RWPE1 (cell line): ENCODE measurements around the gene TENM4.

Experiments
- CTCF ChIA-PET: fragments of 350-600 bp; sonication (Branson Sonifier 250); formaldehyde crosslinking; extraction: SDS; loops from one replicate; lab custom pipeline; 2021; lab: Yijun Ruan, JAX
- POLR2A ChIA-PET: fragments of 400-600 bp; formaldehyde crosslinking; extraction: SDS; loops from one replicate; lab custom pipeline; 2020; ENCODE audit warnings: antibody characterized with exemption; ENCODE audit not compliant: low non-redundant PET; lab: Yijun Ruan, JAX
- DNase-seq: peaks from one replicate; pipeline ENCODE4 v3.0.0; 2012; ENCODE audit warnings: low spot score
- H3K27ac ChIP-seq: fragments of 450-650 bp; 2 replicates; pipeline ENCODE4 v1.5.1; 2017
- TF ChIP-seq, protein P1 (sequence below): fragments of 450-650 bp; conservative IDR thresholded peaks from 2 replicates; pipeline ENCODE4 v1.5.1; 2017; ENCODE audit warnings: low read depth, mild to moderate bottlenecking

The TENM4 gene

DNA sequence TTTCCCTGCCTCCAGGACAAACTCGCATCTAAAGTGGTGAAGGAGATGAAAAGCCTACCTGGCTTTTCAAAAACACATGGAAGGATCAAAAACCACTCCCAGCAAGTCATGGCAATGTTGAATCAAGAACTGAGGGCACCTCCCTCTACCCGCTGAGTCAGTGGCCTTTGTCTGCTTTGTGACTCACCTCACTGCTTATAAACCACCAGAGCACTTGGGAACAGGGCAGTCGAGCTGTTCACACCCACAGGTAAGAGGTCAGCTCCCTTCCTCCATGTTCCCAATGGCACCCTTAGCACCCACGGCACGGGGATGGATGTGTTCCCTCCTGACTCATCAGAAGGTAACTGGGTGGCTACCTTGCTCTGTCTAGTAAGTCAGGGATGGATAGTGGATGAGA is 21.7 kb downstream of the TENM4 start:
- CTCF ChIA-PET = no interaction called here
- TF ChIP-seq, protein P1, sequence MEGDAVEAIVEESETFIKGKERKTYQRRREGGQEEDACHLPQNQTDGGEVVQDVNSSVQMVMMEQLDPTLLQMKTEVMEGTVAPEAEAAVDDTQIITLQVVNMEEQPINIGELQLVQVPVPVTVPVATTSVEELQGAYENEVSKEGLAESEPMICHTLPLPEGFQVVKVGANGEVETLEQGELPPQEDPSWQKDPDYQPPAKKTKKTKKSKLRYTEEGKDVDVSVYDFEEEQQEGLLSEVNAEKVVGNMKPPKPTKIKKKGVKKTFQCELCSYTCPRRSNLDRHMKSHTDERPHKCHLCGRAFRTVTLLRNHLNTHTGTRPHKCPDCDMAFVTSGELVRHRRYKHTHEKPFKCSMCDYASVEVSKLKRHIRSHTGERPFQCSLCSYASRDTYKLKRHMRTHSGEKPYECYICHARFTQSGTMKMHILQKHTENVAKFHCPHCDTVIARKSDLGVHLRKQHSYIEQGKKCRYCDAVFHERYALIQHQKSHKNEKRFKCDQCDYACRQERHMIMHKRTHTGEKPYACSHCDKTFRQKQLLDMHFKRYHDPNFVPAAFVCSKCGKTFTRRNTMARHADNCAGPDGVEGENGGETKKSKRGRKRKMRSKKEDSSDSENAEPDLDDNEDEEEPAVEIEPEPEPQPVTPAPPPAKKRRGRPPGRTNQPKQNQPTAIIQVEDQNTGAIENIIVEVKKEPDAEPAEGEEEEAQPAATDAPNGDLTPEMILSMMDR = no peak
- H3K27ac ChIP-seq = peak overlapping the region; percentile 77
- POLR2A ChIA-PET = no interaction called here
- DNase-seq = peak; percentile 98

DNA sequence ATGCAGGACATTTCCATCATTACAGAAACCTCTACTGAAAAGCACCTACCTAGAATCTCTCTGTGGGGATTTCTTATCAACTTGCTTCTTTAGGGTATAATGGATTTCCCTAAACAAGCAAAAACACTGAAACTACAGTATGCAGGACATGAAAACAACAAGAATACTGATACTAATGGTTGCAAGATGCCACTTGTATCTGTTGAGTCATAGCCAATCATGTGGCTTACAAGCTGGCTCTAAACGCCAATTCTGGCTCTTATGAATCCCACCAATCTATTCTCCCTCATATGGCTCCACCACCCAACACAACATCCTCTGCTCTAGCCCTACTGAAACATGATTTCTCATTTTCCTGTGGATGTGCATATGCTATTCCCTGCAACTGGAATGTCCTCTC is 22.6 kb downstream of the TENM4 start:
- DNase-seq = no peak
- H3K27ac ChIP-seq = peak overlapping the region; percentile 77
- ChIA-PET CTCF (no interaction called here), POLR2A (no interaction called here)
- TF ChIP-seq, protein P1 = no peak

DNA sequence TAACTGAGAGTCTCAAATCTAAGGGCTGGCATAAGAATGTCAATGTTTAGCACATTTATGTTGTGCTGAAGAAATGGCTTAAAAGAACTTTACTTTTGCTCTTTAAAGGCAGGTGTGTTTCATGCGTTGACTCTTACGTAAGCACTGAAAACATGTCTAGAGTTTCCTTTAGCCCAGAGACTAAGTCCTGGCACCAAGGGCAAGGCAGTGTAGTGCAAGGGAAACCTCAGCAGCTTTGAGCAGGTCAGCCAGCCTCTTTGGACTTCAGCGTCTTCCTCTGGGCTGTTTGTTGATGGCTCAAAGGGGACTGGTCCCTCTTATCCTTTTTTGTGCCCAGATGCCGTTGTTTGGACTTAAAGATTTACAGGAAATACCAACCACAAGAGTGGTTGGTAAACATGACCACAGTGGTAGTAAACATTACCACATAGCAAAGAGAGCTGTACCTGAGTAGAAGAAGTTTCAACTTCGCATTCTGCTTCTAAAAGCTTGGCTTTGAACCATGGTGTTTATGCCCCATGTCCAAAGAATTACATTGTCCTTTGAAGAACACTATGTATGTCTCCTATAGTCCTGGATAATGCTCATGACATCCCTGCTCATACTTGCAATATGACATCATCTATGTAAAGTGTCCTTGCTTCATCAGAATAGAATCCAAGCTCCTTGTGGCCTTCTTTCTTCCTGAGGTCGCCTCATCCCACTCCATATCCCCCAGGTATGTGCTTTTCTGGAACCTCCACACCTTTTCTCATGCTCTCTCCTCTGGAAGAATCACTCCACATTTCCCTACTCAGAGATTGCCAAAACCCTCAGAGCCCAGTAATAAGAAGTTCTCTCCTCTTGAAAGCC is 23.5 kb downstream of the TENM4 start:
- no peak for DNase-seq
- TF ChIP-seq, protein P1 = no peak
- ChIA-PET POLR2A (no interaction called here), CTCF (no interaction called here)
- peak overlapping the region; percentile 50; the same call in 1 of the 2 replicates for H3K27ac ChIP-seq

DNA sequence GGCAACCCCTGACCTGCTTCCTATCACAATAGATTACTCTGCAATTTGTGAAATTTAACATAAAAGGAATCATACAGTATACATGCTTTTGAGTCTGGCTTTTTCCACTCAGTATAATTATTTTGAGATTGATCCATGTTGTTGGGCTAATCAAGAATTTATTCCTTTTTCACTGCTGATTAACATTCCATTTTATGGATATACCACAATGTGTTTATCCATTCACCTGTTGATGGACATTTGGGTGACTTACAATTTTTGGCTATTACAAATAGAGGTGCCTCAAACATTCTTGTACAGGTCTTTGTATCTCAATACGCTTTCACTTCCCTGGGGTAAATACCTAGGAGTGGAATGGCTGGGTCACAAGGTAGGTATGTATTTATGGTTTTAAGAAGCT is 24.9 kb downstream of the TENM4 start:
- CTCF ChIA-PET = no interaction called here
- TF ChIP-seq, protein P1 = no peak
- POLR2A ChIA-PET = no interaction called here
- no peak for DNase-seq
- no peak overlapping the region for H3K27ac ChIP-seq

DNA sequence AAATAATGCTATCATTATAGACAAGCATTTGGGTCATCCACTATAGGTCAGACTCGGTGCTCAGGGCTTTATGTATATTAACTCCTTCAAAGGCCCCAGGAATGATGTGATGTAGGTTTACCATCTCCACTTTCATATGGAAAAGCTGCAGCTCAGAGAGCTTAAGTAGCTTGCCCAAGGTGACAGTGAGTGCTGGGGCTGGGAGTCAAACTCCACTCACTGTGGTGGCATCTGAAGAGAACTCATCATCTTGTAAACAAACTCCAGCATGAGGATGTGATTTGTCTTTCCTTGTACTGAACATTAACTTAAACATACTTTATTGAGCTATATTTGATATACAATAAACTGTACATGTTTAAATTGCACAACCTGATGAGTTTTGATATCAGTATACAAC is 25.4 kb downstream of the TENM4 start:
- CTCF ChIA-PET = interaction anchor here (0.6 kb wide), 1 partner anchor 191 kb away, joined by 3 read pairs; no protein-coding TSS in a partner anchor
- peak overlapping the region; percentile 99 for H3K27ac ChIP-seq
- TF ChIP-seq, protein P1 = no peak
- POLR2A ChIA-PET = no interaction called here
- no peak for DNase-seq

DNA sequence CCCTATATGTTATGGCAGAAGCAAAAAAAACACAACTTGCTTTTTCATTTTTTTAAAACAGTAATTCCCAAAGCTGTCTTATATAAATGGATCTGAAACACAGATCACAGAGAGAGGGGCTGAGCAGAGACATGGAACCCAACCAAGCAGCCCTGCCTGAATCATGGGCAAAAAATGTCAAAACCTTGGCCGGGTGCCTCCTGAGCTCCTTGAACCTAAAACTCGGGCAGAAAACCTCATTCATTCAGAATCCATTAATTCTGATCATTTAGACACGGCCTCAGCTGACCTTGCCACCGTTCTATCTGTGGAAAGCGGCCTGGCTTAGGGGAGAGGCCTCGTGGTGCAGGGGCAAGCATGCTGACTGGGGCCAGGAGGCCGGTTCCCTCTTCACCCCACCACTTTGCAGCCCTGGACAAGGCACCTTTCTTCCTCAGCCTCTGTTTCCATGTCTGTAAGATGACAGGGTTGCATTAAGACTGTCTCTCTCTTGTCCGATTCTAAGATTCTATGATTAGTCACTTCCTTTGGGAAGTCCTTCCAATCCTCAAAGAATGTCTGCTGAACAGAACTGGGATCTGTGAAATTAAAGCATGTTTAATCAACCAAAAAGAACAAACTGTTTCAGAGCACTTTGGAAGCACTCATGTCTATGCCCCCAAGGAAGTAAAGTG is 26.0 kb downstream of the TENM4 start:
- H3K27ac ChIP-seq = peak overlapping the region; percentile 99
- POLR2A ChIA-PET = no interaction called here
- CTCF ChIA-PET = interaction anchor here (0.6 to 1.6 kb wide), 3 partner anchors 14 to 190 kb away, joined by 3 to 8 read pairs (median 6); no protein-coding TSS in a partner anchor
- TF ChIP-seq, protein P1 = no peak
- DNase-seq = peak; percentile 69
